Iris pigment epithelial cell (primary cell): ENCODE measurements around the gene PCDHA1.
A peak's percentile ranks its signal among the peaks of the same experiment; 100 is the strongest.
"Not testable (repeated sequence)": the region's sequence is repeated elsewhere in the genome, so short reads cannot be mapped to it uniquely, and the experiment has no call there.

Experiments
- DNase-seq: peaks from one replicate; pipeline ENCODE4 v3.0.0-alpha.2; 2011; ENCODE audit warnings: low read depth

Gene PCDHA1

DNA sequence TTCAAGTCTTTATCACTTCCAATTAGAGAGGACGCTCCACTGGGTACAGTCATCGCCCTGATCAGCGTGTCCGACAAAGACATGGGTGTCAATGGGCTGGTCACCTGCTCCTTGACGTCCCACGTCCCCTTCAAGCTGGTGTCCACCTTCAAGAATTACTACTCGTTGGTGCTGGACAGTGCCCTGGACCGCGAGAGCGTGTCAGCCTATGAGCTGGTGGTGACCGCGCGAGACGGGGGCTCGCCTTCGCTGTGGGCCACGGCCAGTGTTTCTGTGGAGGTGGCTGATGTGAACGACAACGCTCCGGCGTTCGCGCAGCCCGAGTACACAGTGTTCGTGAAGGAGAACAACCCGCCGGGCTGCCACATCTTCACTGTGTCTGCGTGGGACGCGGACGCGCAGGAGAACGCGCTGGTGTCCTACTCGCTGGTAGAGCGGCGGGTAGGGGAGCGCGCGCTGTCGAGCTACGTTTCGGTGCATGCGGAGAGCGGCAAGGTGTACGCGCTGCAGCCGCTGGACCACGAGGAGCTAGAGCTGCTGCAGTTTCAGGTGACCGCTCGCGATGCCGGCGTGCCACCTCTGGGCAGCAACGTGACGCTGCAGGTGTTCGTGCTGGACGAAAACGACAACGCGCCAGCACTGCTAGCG is 22.4 kb downstream of the PCDHA1 start:
- DNase-seq, result not testable (repeated sequence)

DNA sequence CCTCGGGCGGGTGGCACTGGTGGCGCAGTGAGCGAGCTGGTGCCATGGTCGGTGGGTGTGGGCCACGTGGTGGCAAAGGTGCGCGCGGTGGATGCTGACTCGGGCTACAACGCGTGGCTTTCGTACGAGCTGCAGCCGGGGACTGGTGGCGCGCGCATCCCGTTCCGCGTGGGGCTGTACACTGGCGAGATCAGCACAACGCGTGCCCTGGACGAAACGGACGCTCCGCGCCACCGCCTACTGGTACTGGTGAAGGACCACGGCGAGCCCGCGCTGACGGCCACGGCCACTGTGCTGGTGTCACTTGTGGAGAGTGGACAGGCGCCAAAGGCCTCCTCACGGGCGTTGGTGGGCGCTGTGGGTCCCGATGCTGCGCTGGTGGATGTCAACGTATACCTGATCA is 22.9 kb downstream of the PCDHA1 start:
- DNase-seq, result no peak

DNA sequence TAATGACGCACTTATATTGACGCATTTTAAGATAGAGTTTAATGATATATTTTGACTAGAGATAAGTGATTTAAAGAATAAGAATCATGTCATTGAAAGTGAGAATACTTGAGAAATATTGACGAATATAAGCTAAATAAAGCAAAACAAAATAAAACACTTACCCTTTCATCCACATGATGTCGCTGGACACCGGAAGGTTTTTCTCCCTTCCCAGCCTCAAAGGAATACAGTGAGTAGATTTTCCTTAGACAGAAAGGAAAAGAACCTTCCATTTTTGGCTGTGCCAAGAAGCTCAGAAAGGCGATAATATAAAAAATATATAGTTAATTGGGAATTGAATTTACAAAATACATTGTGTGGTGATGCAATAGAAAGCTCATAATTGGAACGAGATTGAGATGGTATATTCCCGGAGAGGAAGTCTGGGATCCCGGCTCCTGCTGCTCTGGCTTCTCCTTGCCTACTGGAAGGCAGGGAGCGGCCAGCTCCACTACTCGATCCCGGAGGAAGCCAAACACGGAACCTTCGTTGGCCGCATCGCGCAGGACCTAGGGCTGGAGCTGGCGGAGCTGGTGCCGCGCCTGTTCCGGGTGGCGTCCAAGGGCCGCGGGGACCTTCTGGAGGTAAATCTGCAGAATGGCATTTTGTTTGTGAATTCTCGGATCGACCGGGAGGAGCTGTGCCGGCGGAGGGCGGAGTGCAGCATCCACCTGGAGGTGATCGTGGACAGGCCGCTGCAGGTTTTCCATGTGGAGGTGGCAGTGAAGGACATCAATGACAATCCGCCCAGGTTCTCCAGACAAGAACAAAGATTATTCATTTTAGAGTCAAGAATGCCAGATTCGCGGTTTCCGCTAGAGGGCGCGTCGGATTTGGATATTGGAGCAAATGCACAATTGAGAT is 35.7 kb downstream of the PCDHA1 start, which contains the start of gene PCDHA5:
Gene PCDHA5, plus strand, starts transcription at position 239 of the 906 bp plus-strand sequence.
- DNase-seq, result peak; percentile 7

DNA sequence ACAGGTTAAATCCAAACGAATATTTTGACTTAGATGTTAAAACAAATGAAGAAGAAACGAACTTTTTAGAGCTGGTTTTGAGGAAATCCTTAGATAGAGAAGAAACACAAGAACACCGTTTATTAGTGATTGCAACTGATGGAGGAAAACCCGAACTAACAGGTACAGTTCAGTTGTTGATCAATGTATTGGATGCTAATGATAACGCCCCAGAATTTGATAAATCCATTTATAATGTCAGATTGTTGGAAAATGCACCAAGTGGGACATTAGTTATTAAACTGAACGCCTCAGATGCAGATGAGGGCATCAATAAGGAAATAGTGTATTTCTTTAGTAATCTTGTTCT is 36.3 kb downstream of the PCDHA1 start:
- DNase-seq, result no peak

DNA sequence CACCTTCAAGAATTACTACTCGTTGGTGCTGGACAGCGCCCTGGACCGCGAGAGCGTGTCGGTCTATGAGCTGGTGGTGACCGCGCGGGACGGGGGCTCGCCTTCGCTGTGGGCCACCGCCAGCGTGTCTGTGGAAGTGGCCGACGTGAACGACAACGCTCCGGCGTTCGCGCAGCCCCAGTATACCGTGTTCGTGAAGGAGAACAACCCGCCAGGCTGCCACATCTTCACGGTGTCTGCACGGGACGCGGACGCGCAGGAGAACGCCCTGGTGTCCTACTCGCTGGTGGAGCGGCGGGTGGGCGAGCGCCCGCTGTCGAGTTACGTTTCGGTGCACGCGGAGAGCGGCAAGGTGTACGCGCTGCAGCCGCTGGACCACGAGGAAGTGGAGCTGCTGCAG is 37.0 kb downstream of the PCDHA1 start:
- DNase-seq, result not testable (repeated sequence)

DNA sequence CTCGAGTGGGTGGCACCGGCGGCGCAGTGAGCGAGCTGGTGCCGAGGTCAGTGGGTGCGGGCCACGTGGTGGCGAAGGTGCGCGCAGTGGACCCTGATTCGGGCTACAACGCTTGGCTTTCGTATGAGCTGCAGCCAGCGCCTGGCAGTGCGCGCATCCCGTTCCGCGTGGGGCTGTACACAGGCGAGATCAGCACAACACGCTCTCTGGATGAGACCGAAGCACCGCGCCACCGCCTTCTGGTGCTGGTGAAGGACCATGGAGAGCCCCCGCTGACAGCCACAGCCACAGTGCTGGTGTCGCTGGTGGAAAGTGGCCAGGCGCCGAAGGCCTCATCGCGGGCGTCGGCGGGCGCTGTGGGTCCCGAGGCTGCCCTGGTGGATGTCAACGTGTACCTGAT is 37.5 kb downstream of the PCDHA1 start:
- no peak for DNase-seq

GRCh38 chr5:140827704-140828361 is 41.9 kb downstream of the PCDHA1 start, which contains the start of gene PCDHA6:
Gene PCDHA6 (plus strand): TSS chr5:140827960. CDS start chr5:140828092, 132 bp downstream.
- peak; percentile 6 for DNase-seq

- no peak for DNase-seq
These were observed 42.4 kb downstream of the PCDHA1 start for GRCh38 chr5:140828362-140828737.

DNA sequence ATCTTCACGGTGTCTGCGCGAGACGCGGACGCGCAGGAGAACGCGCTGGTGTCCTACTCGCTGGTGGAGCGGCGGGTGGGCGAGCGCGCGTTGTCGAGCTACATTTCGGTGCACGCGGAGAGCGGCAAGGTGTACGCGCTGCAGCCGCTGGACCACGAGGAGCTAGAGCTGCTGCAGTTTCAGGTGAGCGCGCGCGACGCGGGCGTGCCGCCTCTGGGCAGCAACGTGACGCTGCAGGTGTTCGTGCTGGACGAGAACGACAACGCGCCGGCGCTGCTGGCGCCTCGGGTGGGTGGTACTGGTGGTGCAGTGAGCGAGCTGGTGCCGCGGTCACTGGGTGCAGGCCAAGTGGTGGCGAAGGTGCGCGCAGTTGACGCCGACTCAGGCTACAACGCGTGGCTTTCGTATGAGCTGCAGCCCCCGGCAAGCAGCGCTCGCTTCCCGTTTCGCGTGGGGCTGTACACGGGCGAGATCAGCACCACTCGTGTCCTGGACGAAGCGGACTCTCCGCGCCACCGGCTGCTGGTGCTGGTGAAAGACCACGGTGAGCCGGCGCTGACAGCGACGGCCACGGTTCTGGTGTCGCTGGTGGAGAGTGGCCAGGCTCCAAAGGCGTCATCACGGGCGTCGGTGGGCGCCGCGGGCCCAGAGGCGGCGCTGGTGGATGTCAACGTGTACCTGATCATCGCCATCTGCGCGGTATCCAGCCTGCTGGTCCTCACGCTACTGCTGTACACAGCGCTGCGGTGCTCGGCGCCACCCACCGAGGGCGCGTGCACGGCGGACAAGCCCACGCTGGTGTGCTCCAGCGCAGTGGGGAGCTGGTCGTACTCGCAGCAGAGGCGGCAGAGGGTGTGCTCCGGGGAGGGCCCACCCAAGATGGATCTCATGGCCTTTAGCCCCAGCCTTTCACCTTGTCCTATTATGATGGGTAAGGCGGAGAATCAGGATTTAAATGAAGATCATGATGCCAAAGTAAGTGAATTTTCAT is 43.9 kb downstream of the PCDHA1 start:
- not testable (repeated sequence) for DNase-seq

GRCh38 chr5:140833993-140834392 is 48.1 kb downstream of the PCDHA1 start, which contains the start of gene PCDHA7:
Gene PCDHA7 (plus strand): TSS chr5:140834269. CDS start chr5:140834384, 115 bp downstream.
- peak; percentile 12 for DNase-seq

GRCh38 chr5:140834439-140835008 is 48.6 kb downstream of the PCDHA1 start:
- DNase-seq, result not testable (repeated sequence)

DNA sequence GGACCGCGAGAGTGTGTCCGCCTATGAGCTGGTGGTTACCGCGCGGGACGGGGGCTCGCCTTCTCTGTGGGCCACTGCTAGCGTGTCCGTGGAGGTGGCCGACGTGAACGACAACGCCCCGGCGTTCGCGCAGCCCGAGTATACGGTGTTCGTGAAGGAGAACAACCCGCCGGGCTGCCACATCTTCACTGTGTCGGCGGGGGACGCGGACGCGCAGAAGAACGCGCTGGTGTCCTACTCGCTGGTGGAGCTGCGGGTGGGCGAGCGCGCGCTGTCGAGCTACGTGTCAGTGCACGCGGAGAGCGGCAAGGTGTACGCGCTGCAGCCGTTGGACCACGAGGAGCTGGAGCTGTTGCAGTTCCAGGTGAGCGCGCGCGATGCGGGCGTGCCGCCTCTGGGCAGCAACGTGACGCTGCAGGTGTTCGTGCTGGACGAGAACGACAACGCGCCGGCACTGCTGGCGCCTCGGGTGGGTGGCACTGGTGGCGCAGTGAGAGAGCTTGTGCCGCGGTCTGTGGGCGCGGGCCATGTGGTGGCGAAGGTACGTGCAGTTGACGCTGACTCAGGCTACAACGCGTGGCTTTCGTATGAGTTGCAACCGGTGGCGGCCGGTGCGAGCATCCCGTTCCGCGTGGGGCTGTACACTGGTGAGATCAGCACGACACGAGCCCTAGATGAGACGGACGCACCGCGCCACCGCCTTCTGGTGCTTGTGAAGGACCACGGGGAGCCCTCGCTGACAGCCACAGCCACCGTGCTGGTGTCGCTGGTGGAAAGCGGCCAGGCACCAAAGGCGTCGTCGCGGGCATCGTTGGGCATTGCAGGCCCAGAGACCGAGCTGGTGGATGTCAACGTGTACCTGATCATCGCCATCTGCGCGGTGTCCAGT is 49.9 kb downstream of the PCDHA1 start:
- no peak for DNase-seq

GRCh38 chr5:140840978-140841962 is 55.3 kb downstream of the PCDHA1 start, which contains the start of gene PCDHA8:
Gene PCDHA8 (plus strand): TSS chr5:140841187. CDS start chr5:140841322, 135 bp downstream.
- DNase-seq, result peak; percentile 5

DNA sequence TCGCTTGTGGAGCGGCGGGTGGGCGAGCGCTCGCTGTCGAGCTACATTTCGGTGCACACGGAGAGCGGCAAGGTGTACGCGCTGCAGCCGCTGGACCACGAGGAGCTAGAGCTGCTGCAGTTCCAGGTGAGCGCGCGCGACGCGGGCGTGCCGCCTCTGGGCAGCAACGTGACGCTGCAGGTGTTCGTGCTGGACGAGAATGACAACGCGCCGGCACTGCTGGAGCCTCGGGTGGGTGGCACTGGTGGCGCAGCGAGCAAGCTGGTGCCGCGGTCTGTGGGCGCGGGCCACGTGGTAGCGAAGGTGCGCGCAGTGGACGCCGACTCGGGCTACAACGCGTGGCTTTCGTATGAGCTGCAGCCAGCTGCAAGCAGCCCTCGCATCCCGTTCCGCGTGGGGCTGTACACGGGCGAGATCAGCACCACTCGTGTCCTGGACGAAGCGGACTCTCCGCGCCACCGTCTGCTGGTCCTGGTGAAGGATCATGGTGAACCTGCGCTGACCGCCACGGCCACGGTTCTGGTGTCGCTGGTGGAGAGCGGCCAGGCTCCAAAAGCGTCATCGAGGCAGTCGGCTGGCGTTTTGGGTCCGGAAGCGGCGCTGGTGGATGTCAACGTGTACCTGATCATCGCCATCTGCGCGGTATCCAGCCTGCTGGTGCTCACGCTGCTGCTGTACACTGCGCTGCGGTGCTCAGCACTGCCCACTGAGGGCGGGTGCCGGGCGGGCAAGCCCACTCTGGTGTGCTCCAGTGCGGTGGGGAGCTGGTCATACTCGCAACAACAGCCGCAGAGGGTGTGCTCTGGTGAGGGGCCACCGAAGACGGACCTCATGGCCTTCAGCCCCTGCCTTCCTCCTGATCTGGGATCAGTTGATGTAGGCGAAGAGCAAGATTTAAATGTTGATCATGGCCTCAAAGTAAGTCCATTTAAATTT is 57.1 kb downstream of the PCDHA1 start:
- DNase-seq, result no peak

DNA sequence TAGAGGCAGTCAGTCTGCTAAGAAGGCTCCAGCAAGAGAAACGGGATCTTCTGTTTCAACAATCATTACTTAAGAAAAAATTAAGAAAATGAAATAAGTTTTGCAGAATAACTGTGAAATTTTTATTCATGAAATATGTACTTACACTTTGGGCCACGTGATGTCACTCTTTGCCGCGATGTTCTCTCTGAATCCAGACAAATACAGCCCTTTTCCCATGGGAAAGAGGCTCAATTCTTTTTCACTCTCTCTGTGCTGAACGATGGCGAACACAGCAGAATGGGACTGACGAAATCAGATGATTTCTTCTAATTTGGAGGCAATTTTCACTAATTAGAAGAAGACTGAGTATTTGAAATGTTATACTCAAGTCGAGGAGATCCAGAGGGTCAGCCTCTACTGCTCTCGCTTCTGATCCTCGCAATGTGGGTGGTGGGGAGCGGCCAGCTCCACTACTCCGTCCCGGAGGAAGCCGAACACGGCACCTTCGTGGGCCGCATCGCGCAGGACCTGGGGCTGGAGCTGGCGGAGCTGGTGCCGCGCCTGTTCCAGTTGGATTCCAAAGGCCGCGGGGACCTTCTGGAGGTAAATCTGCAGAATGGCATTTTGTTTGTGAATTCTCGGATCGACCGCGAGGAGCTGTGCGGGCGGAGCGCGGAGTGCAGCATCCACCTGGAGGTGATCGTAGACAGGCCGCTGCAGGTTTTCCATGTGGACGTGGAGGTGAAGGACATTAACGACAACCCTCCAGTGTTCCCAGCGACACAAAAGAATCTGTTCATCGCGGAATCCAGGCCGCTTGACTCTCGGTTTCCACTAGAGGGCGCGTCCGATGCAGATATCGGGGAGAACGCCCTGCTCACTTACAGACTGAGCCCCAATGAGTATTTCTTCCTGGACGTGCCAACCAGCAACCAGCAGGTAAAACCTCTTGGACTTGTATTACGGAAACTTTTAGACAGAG is 62.5 kb downstream of the PCDHA1 start, which contains the start of gene PCDHA9:
Gene PCDHA9, plus strand, starts transcription at position 244 of the 964 bp plus-strand sequence. Its CDS starts 114 bp downstream, at position 358.
- DNase-seq, result not testable (repeated sequence)
